ENCODE data around the gene NAV2.

The NAV2 gene

GRCh38 chr11:19753451-19754106 is 40.9 kb downstream of the NAV2 start:
- DNase-seq, result no peak

GRCh38 chr11:19756675-19757475 is 44.2 kb downstream of the NAV2 start:
- no peak for DNase-seq

GRCh38 chr11:19759389-19759788 is 46.8 kb downstream of the NAV2 start:
- DNase-seq, result no peak

GRCh38 chr11:19762266-19762665 is 49.6 kb downstream of the NAV2 start:
- DNase-seq, result no peak

- no peak for DNase-seq
These were observed 50.7 kb downstream of the NAV2 start for GRCh38 chr11:19763330-19763729.

GRCh38 chr11:19766206-19766605 is 53.6 kb downstream of the NAV2 start:
- no peak for DNase-seq

GRCh38 chr11:19766810-19767209 is 54.2 kb downstream of the NAV2 start:
- DNase-seq, result no peak

- DNase-seq, result no peak
These were observed 55.1 kb downstream of the NAV2 start for GRCh38 chr11:19767627-19768151.

- DNase-seq, result no peak
These were observed 55.6 kb downstream of the NAV2 start for GRCh38 chr11:19768197-19768596.

GRCh38 chr11:19768815-19769214 is 56.2 kb downstream of the NAV2 start:
- DNase-seq, result no peak

- no peak for DNase-seq
These were observed 57.2 kb downstream of the NAV2 start for GRCh38 chr11:19769820-19770219.

- DNase-seq, result no peak
These were observed 57.6 kb downstream of the NAV2 start for GRCh38 chr11:19770277-19770676.

- no peak for DNase-seq
These were observed 58.8 kb downstream of the NAV2 start for GRCh38 chr11:19771463-19771862.

GRCh38 chr11:19772480-19772879 is 59.8 kb downstream of the NAV2 start:
- no peak for DNase-seq

- no peak for DNase-seq
These were observed 61.7 kb downstream of the NAV2 start for GRCh38 chr11:19774329-19774728.

- DNase-seq, result no peak
These were observed 62.4 kb downstream of the NAV2 start for GRCh38 chr11:19774817-19775580.

GRCh38 chr11:19775622-19776021 is 63.0 kb downstream of the NAV2 start:
- DNase-seq, result no peak

- no peak for DNase-seq
These were observed 64.4 kb downstream of the NAV2 start for GRCh38 chr11:19777039-19777376.

- DNase-seq, result no peak
These were observed 64.9 kb downstream of the NAV2 start for GRCh38 chr11:19777377-19778102.

- DNase-seq, result no peak
These were observed 67.1 kb downstream of the NAV2 start for GRCh38 chr11:19779740-19780139.

- DNase-seq, result no peak
These were observed 68.7 kb downstream of the NAV2 start for GRCh38 chr11:19781351-19781750.

- DNase-seq, result no peak
These were observed 72.6 kb downstream of the NAV2 start for GRCh38 chr11:19785265-19785664.

GRCh38 chr11:19786644-19787043 is 74.0 kb downstream of the NAV2 start:
- no peak for DNase-seq
